ENCODE measurements around the gene TTC12. TPM values are rescaled to one million over a fixed set of nuclear protein-coding genes. Genes with fewer than 3 reads are reported as not detected.

The TTC12 gene
- total and polyA plus RNA-seq, 12 donors, result 3.3 to 18.0 (median 7.8) TPM

DNA sequence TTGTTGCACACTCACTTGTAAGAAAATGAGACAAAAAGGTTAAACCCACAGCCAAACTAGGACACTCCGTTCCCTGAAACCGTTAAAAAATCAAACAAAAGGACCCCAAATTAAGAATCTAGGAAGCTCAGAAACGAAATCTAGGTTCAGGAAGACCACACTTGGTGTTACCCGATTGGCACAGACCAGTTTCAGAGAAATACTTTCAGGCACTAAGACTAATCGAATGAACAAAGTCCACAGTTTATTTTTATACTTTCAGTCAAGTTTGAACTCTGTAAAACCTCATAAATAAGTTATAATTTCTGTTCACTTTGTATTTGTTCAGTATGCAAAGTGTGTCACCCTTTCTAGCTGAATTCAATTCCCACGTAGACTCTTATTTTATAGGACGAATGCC, 38.8 kb upstream of the TTC12 start:
- Histone ChIP-seq H3K4me3 (no peak overlapping the region), H3K27me3 (no peaks in the 10 kb centered on the region), H3K4me1 (peaks cover 0 to 5% (median 0%) of the 10 kb centered on the region in 9 donors), H3K36me3 (peaks cover 0 to 19% (median 0%) of the 10 kb centered on the region in 9 donors), H3K27ac (no peak overlapping the region), H3K9me3 (no peaks in the 10 kb centered on the region)
- ATAC-seq, result no peak
- intact Hi-C loops (cut with DNase I), result loop anchor here in 3 of 10 donors (5.0 to 10.0 kb wide), 3 partner anchors 131 to 678 kb away; partner anchors contain the start of gene NCAM1 (in 1 of the 3)
- DNase-seq, result no peak
- TF ChIP-seq, protein P1, sequence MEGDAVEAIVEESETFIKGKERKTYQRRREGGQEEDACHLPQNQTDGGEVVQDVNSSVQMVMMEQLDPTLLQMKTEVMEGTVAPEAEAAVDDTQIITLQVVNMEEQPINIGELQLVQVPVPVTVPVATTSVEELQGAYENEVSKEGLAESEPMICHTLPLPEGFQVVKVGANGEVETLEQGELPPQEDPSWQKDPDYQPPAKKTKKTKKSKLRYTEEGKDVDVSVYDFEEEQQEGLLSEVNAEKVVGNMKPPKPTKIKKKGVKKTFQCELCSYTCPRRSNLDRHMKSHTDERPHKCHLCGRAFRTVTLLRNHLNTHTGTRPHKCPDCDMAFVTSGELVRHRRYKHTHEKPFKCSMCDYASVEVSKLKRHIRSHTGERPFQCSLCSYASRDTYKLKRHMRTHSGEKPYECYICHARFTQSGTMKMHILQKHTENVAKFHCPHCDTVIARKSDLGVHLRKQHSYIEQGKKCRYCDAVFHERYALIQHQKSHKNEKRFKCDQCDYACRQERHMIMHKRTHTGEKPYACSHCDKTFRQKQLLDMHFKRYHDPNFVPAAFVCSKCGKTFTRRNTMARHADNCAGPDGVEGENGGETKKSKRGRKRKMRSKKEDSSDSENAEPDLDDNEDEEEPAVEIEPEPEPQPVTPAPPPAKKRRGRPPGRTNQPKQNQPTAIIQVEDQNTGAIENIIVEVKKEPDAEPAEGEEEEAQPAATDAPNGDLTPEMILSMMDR (IDR thresholded peaks at IDR 0.05), result no peak
- 82 to 87% methylated on average over 7 of the region's 7 CpGs for WGBS, 2 donors

DNA sequence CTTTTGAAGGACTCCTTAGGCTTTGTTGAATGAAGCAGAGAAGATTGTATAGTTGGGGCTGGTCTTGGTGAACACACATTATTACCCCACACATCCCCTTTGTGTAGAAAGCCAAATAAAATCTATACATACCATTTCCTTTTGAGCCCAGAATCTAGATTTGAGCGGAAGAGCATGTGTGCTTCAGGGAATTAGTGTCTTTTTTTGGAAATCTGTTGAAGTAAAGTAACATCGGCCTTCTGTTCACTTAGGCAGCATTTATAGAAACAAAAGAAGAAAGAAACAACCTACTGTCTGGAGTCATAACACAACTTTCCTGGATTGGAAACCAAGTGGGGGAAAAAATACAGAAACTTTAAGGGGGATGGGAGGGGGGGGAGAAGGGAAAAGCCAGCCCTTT, 37.9 kb upstream of the TTC12 start:
- TF ChIP-seq, protein P1 (IDR thresholded peaks at IDR 0.05), result no peak
- intact Hi-C loops (cut with DNase I), result loop anchor here in 3 of 10 donors (5.0 to 10.0 kb wide), 3 partner anchors 132 to 679 kb away; partner anchors contain the start of gene NCAM1 (in 1 of the 3)
- H3K27me3 ChIP-seq, result no peaks in the 10 kb centered on the region
- no peak for ATAC-seq
- DNase-seq, result no peak
- H3K27ac ChIP-seq, result no peak overlapping the region
- H3K36me3 ChIP-seq, result peaks cover 0 to 16% (median 0%) of the 10 kb centered on the region in 9 donors
- no peaks in the 10 kb centered on the region for H3K9me3 ChIP-seq
- H3K4me3 ChIP-seq, result no peak overlapping the region
- WGBS, 2 donors, result 62 to 65% methylated on average over 2 of the region's 2 CpGs
- peaks cover 0 to 5% (median 0%) of the 10 kb centered on the region in 9 donors for H3K4me1 ChIP-seq

DNA sequence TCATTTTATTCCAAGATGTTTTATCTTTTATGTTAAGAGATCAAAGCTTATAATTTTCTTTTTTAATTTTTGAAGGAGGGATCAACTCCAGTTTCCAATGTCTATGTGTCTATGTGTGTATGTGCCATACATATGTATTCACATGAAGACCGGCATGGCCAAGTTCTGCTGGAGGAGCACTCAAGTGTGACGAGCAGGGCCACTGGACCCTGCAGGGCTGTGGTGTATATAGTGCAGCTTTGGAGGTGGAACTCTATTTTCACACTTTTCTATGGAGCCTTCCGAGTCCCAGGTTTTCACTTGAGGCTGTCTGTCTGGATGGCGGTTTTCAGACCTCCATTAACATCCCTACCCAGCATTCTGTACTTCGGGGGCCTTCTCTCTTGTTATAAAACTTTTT, 36.5 kb upstream of the TTC12 start:
- DNase-seq (no peak), ATAC-seq (no peak)
- Histone ChIP-seq H3K27ac (no peak overlapping the region), H3K27me3 (no peaks in the 10 kb centered on the region), H3K9me3 (no peaks in the 10 kb centered on the region), H3K4me1 (peaks cover 0 to 5% (median 0%) of the 10 kb centered on the region in 9 donors), H3K36me3 (peaks cover 0 to 10% (median 0%) of the 10 kb centered on the region in 9 donors), H3K4me3 (no peak overlapping the region)
- WGBS, 2 donors, result 96 to 98% methylated on average over 5 of the region's 5 CpGs
- intact Hi-C loops (cut with DNase I), result loop anchor here in 3 of 10 donors (5.0 to 10.0 kb wide), 3 partner anchors 133 to 681 kb away; partner anchors contain the start of gene NCAM1 (in 1 of the 3)
- TF ChIP-seq, protein P1 (IDR thresholded peaks at IDR 0.05), result no peak

DNA sequence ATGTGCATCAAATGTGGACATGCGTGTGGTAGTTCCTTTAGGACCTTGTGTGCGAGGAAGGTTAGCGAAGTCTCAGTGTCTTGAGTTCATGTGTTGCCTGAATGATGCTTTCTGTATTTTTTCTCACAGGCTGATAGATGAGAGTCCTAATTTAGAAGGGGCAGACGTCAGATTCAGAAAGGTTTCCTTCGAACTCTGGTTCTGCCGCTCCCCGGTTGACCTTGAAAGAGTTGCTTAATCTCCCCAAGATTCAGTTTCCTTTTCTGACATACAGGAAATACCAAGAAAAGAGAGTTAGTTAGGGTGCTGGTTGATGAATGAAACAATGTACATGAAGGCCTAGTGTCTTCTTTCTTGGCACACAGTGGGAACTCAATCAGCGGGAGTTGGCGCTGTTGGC, 35.9 kb upstream of the TTC12 start:
- intact Hi-C loops (cut with DNase I), result loop anchor here in 3 of 10 donors (5.0 to 10.0 kb wide), 3 partner anchors 134 to 681 kb away; partner anchors contain the start of gene NCAM1 (in 1 of the 3)
- DNase-seq (no peak), ATAC-seq (peak in 1 of 8 donors; percentile 8)
- Histone ChIP-seq H3K4me3 (no peak overlapping the region), H3K9me3 (no peaks in the 10 kb centered on the region), H3K27ac (no peak overlapping the region), H3K4me1 (peaks cover 0 to 5% (median 0%) of the 10 kb centered on the region in 9 donors), H3K36me3 (peaks cover 0 to 10% (median 0%) of the 10 kb centered on the region in 9 donors), H3K27me3 (no peaks in the 10 kb centered on the region)
- 70 to 78% methylated on average over 9 of the region's 9 CpGs for WGBS, 2 donors
- TF ChIP-seq, protein P1 (IDR thresholded peaks at IDR 0.05), result no peak

Measured in heart right ventricle (tissue), 16 donors.